Epithelial cell of esophagus (primary cell): ENCODE data around the gene SOX30.

Source experiments
- DNase-seq: peaks from one replicate; pipeline ENCODE4 v3.0.0; 2010; ENCODE audit warnings: low read depth
- H3K4me3 ChIP-seq: 2 replicates; pipeline ENCODE4 v1.5.1; 2011; ENCODE audit warnings: mild to moderate bottlenecking, low read length, control low read depth
- TF ChIP-seq, protein P1 (sequence below): IDR thresholded peaks from 2 replicates; pipeline ENCODE4 v1.5.1; 2011; ENCODE audit warnings: low read depth, mild to moderate bottlenecking, low read length, control low read depth, inconsistent platforms; ENCODE audit not compliant: insufficient read depth; ENCODE audit errors: missing control alignments

Gene SOX30

DNA sequence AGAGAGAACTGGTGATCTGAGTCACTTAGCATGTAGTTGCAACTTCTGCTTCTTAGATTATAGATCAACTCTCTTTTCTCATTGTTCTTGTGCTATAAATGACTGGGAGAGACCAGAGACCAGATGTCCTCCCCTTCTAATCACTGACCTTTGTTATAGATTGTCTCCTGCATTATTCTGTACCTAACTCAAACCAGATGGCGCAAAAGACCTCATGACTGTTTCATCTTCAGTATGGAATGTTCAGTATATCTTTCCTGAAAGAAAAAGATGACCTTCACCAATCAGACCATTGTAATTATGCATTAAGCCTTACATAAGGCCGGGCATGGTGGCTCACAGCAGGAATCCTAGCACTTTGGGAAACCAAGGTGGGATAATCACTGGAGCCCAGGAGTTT, 46.2 kb downstream of the SOX30 start:
- no peak for DNase-seq
- TF ChIP-seq, protein P1, sequence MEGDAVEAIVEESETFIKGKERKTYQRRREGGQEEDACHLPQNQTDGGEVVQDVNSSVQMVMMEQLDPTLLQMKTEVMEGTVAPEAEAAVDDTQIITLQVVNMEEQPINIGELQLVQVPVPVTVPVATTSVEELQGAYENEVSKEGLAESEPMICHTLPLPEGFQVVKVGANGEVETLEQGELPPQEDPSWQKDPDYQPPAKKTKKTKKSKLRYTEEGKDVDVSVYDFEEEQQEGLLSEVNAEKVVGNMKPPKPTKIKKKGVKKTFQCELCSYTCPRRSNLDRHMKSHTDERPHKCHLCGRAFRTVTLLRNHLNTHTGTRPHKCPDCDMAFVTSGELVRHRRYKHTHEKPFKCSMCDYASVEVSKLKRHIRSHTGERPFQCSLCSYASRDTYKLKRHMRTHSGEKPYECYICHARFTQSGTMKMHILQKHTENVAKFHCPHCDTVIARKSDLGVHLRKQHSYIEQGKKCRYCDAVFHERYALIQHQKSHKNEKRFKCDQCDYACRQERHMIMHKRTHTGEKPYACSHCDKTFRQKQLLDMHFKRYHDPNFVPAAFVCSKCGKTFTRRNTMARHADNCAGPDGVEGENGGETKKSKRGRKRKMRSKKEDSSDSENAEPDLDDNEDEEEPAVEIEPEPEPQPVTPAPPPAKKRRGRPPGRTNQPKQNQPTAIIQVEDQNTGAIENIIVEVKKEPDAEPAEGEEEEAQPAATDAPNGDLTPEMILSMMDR, result no peak
- no peak overlapping the region for H3K4me3 ChIP-seq

DNA sequence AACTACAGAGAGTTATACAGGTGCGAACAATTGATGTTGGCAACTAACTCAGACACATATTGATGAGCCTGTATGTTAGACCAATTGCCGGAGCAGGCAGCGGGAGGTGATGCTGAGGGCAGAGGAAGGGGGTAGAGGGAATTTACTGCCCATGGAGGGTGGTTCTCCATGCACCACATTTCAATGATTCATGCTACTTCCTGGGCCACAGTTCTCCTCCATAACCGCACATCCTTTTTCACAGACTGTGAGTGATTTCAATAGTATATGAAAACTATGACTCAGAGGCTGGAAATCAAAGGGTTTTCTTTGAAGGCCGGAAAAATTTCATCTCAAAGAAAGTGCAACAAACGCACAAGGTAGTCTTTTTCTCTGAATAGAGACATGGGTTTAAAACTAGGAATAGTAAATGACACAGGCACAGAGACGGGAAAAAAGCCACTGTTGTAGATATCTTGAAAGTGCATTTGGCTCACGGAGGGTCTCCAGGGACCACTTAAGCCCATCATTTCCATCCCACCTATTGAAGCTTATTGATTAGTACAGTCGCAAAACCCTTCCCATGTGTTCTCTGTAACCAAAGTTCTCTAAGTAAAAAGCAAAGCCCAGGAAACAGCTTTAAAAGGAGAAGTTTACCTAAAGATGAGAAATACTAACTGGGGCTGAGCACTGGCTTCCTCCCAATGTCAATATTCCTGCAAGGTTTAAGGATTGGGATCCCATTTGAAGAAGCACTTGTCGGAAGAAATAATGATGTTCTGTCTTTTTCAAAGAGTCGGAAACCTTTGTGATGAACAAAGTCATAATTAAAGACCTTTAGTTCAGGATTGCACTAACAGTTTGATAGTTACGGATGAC, 48.7 kb downstream of the SOX30 start:
- no peak overlapping the region for H3K4me3 ChIP-seq
- DNase-seq, result peak; percentile 88
- TF ChIP-seq, protein P1, result no peak

DNA sequence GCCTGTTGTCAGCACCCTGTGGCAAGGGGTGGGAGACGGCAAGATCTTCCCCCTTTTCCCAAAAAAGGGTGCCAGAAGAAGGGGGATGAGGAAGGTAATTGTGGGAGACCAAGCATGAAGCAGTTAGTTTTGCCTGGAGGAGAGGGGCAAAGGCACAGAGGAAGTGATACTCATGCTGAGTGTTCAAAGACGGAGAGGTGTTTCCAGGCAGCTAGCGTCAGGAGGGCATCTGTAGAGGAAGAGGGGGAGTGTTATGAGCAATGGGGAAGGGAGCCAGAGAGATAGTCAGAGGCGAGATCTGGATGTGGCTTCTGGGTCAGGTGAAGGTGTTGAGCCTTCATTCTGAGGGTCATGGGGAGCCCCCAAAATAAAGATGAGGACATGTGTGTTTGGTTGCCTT, 49.7 kb downstream of the SOX30 start:
- TF ChIP-seq, protein P1, result no peak
- DNase-seq, result peak; percentile 72
- H3K4me3 ChIP-seq, result no peak overlapping the region

DNA sequence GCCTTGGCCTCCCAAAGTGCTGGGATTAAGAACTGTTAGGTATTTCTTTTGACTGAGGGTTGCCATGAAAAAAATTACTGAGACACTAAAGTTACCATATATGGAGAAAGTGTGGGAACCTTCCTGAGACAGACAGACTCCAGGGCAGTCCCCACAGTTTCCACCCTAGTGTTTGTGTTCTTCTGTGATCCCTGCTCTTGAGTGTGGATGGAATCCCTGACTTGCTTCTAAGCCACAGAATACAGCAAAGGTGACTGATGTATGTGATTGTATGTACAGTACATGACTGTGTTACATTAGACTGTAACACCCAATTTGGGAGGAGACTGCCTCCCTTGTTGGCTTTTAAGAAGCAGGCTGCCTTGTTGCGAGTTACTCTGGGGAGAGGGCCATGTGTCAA, 52.0 kb downstream of the SOX30 start:
- H3K4me3 ChIP-seq, result no peak overlapping the region
- DNase-seq, result no peak
- TF ChIP-seq, protein P1, result no peak

DNA sequence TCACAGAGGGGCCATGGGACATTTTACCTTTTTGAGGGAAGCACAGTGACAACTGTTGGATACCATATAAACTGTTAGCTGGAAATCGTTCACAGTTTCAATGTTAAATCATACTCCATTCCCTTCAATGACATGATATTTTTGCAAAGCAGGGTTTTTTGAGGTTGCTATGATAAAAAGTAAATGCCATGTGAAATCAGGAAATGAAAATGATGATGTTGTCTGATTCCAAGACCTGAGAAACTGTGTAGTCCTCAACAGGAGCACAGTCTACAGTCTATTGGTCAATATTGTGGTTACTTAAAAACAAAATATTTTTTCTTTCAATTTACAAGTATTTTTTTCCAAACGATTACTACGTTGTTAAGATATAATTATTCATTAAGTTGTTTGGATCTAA, 52.7 kb downstream of the SOX30 start:
- no peak overlapping the region for H3K4me3 ChIP-seq
- TF ChIP-seq, protein P1, result no peak
- no peak for DNase-seq

DNA sequence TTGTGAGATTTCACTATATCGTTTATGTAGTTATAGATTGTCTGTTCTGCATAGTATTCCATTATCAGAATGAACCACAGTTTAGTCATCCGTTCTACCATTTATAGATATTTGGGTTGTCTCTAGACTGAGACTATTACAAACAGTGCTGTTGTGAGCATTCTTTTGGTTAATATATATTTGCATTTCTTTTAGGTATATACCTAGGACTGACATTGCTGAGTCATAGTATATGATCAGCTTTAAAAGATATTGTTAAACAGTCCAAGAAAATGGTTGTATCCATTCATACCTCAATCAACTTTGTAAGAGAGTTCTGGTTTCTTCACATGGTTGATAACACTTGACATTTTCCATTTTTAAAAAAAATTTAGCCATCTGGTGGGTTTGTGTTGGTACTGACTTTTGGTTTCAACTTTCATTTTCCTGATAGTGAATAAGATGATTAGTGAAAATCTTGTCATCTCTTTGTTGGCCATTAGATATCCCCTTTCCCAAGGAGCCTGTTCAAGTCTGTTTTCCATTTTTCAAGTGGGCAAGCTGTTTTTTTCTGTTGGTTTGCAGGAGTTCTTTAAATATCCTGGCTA, 53.8 kb downstream of the SOX30 start:
- no peak overlapping the region for H3K4me3 ChIP-seq
- DNase-seq, result no peak
- TF ChIP-seq, protein P1, result no peak
